HG03520 (cell line): Measurements from ENCODE around the gene PAK4.
"Not testable (repeated sequence)": the region's sequence is repeated elsewhere in the genome, so short reads cannot be mapped to it uniquely, and the experiment has no call there.

Experiments used
- ATAC-seq: cut with Tn5 transposase; IDR thresholded peaks from one replicate; pipeline ENCODE4 v1.9.1; 2021; ENCODE audit warnings: mild to moderate bottlenecking, moderate library complexity; ENCODE audit not compliant: unreplicated experiment

The PAK4 gene

DNA sequence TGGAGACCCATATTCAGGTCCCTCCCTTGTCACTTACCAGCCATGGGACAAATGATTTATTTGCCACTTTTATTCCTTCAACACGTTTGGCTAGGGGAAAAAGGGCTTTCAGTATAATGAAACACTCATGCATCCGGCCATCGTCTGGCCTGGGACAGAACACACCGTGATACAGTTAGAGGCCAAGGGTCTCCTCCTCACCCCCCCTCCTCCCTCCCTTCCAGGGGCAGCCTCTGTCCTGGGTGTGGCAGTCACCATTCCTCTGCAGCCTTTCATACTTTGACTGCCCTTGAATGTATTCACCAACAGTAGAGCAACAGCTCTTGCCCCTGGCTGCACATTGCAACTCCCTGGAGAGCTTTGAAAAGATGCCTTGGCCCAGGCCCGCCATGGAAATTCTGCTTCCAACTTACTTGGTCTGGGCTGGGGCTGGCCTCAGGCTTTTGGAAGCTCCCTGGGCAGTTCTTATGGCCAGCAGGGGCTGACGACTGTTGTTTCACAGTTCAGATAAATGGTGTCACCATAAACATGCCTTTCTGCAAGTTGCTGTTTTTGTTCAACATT, 3.0 kb downstream of the PAK4 start:
- no peak for ATAC-seq

DNA sequence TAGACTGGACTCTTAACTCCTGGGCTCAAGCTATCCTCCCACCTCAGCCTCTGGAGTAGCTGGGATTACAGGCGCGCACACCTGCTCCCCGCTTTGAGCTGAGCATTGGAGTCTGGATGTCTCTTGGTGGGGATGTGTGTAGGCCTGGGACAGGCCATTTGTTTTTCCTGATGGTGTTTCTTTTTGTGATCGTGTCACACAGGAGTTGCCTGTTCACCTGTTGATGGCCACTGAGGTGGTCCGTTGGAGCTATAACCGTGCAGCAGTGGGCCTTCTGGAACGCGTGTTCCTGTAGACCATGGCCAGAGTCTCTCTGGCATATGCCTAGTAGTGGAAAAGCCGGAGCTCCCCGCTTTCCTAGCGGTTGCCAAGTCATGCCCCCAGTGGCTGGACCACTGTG, 3.5 kb downstream of the PAK4 start:
- ATAC-seq: no peak

DNA sequence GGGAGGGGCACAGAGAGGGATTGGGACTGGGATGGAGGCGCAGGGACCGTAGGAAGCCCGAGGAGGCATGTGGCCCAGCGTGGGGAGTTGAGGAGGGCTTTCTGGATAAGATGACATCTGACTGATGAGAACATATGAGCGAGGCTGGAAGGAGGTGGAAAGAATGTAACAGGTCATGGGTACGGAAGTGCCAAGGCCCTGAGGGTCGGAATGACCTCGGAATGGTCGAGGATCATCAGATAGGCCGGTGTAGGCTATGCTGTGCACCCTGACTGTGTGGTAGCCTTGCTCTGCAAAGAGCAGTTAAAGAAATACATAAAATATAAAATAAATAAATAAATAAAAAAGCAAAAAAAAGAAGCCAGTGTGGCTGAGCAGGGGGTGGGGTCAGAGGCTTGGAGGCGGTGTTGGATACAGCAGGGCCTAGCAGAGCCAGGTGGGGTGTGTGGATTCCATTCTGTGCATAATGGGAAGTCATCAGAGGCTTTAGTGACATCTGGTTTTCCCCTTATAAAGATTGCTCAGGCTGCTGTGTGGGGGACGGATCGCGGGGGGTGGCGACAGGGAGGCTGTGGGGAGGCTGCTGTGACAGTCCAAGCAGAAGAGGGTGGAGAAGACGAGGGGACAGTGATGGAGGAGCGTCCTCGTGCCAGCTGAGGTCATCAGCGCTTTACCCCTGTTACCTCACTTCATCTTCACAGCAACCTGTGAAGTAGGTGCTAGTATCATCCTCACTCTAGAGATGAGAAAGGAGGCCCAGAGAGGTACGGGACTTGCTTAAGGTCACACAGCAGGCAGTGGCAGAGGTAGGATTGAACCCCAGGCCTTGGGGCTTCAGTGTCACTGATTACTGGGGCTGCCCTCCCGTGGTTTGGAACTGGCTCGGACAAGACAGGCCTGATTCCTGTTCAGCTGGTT, 5.0 kb downstream of the PAK4 start:
- no peak for ATAC-seq

DNA sequence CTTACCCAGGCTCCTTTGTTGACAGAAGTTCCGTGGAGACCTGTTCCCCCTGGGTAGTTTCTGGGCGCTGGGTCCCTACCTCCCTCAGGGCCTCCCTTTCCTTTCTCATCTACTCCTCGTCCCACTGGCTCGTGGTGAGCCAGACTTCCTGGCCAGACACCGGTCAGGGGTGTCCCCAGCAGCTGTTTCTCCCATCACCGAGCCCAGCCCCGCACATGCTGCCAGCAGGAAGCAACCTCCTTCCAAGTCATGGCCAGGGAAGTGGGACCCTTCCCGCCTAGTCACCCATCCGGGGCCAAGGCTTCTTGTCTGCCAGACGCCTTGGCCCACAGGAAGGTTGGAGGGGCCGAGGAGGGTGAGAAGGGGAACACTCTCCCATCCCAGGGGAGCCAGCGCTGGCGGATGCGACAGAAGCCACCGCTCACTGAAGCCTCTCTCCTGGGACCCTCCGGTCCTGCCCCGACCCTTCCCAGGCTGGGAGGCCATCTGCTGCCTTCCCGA, 5.7 kb downstream of the PAK4 start:
- ATAC-seq: no peak

DNA sequence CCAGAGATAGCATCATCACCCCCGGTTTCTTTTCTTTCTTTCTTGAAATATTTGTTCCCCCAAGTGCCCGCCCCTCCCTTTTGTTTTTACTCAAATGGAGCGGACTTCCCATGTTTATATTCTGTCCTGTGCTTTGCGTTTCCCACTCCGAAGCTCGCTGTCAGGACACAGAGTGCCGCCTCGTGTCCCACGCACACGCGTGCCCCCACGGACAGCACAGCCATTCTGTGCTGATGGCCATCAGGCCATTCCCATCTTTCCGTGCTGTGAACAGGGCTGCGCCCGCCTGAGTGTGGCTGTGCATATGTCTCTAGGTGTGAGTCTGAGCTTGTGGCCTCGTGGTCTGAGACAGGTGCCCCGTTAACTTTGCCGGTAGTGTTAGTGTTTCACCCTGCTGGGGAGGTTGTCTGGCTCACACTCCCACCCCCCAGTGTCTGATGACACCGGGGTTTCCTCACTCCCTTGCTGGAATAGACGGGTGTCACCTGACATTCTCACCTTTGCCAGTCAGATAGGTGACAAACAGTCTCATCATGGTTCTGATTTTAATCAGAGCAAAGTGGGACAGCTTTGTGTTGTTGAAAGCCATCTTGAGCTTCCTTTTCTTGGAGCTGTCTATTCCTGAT, 6.9 kb downstream of the PAK4 start:
- no peak for ATAC-seq

DNA sequence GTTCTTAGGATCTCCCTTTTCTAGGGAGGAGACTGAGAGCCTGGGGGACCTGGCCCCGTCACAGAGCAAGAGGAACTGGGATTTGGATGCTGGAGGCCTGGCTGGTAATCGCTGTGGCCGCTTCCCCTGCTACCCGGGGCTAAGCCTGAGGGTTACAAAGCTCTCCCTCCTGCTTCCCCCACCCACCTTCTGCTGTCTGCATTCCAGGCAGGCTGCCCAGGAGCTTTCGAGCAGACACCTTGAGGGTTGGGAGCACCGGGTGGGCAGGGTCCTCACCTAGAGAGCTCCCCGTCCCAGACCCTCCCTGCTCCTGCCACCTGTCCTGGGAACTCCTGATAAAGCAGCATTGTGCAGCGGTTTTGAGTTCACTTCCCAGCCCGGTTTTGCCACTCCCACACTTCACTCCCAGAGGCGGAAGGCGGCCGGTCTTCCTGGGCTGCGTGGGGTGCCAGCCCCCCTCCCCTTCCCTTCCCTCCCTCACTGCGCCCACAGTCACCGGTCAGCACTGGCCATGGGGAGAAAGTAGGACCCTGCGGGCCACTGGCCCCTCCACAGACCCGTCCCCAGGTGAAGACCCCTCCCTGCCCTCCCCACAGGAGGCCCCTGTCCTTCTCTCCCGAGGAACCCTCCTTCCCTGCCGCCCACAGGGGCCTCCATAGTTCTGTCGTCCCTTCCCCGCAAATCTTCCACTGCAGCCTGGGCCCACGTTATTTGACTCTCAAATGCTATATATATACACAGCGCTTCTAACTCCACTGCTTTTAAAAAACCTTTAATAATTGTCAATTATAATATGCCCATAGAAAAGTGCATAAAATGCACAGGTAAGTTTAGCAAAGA, 8.1 kb downstream of the PAK4 start:
- no peak for ATAC-seq

DNA sequence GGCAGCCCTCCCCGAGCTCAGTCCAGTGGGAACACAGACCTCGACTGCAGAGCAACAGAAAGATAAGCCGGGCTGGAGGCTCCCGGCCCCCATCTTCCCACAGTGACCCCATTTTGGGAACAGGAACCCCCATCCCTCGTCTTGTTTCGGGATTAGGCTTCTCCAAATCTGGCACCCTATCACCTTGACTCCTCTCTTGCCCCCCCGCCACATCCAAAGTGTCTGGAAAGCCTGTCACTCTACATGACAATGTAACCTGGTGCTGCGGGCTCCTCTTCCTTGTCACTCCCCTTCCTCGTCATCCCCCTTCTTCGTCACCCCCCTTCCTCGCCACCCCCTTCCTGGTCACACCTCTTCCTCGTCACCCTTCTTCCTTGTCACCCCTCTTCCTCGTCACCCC, 10.1 kb downstream of the PAK4 start:
- ATAC-seq: no peak

DNA sequence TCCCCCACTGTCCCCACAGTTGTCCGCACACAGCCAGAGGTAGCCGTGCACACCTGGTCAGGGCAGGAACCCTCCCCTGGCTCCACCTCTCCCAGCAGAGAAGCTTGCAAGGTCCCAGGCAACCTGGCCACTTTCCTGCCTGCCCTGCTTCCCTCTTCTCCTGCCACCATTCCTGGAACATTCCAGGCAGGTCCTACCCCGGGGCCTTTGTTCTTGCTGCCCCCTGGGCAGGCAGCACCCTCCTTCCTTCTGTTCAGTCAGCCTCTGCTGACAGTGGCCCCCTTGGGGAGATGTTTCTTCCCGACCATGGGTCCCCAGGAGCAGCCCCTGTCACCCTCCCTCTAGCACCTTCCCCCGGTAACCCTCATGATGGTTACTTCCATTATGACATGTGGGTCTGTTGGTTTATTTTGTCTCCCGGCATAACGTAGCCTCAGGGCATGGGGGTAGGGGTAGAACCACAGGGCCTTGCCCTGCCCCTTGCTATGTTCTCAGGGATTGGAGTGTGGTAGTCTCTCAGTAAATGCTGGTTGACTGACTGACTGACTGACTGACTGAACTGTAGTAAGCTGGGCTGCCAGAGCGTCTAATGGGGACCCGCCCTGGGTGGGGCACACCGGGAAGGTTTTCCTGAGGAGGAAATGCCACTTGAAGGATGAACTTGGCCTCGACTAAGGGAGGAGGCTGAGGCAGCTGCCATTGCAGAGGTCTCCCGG, 10.8 kb downstream of the PAK4 start:
- ATAC-seq: no peak

DNA sequence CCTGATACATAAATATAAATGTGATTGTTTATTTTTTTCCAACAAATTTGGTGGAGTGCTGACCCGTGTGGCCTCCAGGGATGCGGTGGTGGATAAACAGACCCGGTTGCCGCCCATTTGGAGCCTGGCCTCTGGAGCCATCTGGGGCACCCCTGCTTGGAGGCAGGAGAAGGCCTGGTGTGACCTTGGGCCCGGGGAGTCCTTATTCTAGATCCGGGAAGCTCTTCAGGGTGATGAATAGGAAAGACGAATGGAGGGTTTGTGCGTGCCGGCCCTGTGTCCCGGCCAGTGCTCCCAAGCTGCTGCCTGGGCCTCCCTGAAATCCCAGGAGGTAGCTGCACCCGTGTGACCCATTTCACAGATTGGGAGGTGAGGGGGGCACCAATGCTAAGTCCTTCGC, 11.5 kb downstream of the PAK4 start:
- no peak for ATAC-seq

DNA sequence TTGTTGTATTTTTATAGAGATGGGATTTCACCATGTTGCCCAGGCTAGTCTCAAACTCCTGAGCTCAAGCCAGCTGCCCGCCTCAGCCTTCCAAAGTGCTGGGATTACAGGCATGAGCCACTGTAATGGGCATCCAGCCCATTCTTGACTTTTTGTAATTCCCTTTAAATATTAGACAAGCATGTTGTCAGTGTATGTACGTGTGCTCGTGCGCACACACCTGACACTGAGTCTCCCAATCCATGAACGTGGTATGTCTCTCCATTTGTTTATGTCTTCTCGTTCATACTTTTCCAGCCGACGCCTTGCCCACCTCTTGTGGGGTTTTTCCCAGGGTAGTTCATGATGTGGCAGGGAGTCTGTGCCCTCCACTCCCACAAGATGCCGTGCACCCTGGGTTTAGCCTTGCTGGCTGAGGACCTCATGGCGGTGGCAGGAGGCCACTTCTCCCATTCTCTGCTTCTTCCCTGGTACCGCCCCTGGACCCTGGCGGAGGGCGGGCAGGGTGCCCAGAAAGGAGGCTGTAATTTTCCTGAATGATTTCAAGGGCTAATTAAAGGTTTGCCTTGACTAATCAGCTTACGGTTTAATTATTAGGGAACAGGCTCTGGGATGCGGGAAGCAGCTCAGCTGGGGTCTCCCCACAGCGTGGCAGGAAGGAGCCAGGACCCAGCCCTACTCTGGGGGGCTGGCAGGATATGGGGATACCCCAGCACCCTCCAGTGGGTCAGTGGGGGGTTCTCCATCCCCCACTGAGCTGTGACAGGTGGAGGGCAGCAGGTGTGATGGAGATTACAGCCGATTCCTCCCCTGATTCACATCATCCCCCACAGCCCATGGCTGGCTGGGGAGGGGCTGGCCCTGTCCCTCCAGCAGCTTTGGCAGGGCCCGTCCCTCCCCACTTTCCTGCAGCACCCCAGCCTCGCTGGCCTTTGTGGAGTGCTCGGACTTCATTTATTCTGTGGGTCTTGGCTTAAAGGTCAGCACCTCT, 12.9 kb downstream of the PAK4 start:
- ATAC-seq: no peak

DNA sequence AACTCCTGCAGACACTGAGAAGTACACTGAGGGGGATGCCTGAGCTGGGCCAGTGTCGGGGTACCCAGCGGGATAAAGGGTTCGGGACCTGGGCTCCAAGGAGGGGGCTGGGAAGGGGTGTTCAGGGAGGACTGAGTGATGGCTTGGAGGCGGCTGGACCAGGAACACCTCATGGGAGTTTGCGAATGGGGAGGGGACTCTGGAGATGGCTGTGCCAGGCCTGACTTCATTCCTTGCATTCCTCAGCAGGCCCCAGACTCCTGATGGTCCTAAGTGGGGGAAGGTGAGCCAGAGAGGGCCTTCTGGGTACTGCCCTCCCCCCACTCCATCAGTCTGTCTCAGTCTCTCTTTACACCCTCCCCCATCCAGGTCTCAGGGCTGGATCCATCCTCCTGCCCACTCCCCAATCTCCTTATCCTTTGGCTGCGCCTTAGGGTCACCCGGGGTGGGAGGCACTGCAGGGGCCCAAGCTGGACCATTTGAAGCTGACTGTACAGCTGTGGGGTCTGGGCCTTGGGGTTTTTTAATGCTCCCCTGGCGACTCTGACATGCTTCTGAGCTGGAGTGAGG, 13.8 kb downstream of the PAK4 start:
- no peak for ATAC-seq

DNA sequence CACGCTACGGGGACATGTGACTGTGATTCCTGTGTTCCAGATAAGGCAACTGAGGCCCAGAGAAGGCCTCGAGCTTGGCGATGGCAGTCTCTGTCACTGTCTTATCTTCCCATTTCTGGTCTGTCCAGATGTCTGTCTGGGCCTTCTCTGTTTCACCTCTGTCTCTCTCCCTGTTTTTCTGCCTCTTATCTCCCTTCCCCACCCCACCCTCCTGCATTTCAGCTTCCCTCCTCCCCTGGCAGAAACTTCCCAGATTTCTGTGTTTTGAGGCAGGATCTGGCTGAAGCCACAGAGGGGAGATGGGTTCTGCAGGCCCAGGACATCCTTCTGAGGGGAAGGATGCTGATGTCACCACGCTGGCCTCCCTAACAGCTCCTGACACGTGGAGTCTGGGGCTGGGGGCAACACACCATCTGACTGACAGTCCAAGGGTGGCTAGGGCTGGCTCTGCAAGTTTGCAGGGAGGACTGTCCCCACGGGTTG, 14.4 kb downstream of the PAK4 start:
- ATAC-seq: no peak

DNA sequence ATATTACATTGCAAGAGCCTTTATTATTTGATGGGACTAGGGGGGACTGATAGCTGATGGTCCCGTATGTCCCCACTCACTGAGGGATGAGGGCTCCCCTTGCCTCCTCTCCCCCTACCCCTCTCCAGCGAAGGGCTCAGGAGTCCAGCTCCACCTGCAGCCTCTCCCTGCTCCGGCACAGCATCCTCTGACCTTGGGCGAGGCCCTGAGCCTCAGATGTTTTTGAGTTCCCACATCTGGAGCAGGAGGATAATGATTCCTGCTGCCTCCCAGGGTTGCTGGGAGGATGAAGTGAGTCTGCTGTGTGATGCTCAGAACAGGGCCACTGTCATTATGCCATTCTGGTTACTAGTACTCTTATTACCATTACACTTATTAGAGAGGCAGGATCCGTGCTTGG, 15.0 kb downstream of the PAK4 start:
- no peak for ATAC-seq

DNA sequence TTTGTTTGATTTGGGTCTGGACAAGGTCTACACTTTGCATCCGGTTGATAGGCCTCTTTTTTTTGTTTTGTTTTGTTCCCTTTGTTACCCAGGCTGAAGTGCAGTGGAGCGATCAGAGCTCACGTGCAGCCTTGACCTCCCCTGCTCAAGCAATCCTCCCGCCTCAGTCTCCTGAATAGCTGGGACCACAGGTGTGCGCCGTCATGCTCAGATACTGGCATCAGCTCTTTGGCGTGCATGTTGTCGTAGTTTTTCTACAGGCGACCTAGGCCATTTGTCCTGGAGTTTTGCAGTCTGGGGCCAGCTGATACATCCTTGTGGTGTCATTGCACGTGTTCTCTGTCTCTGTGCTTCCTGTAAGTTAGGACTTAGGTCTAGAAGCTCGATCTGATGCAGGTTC, 16.3 kb downstream of the PAK4 start:
- ATAC-seq: no peak

DNA sequence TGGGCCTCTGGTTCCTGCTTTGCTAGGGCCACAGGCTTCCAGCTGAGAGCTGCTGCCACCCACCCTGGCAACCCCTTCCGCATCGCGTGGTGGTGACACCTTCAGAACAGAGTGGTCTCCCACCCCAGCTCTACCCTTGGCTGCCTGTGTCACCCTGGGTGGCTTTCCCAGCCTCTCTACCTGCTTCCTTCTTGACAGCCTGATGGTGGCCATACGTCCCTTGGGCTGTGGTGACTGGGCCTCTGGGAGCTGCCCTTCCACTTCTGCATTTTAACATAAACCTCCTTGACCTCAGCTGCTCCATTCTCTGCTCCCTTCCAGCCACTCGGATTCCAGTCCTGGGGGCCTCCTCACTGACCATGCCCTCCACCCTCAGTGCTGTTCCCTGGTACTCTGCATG, 17.0 kb downstream of the PAK4 start:
- ATAC-seq: no peak

DNA sequence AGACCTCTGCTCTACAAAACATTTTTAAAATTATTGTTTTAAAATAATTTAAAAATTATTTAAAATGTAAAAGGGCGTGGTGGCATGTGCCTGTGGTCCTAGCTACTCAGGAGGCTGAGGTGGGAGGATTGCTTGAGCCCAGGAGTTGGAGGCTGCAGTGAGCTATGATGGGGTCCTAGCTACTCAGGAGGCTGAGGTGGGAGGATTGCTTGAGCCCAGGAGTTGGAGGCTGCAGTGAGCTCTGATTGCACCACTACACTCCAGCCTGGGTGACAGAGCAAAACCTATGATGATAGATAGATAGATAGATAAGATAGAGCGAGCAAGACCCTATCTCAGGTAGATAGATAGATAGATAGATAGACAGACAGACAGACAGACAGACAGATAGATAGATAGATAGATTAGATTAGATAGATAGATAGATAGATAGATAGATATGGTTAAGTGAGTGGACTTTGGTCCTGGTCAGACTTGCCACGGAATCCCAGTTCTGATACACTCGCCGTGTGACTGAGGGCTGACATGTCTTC, 18.2 kb downstream of the PAK4 start:
- ATAC-seq: not testable (repeated sequence)

DNA sequence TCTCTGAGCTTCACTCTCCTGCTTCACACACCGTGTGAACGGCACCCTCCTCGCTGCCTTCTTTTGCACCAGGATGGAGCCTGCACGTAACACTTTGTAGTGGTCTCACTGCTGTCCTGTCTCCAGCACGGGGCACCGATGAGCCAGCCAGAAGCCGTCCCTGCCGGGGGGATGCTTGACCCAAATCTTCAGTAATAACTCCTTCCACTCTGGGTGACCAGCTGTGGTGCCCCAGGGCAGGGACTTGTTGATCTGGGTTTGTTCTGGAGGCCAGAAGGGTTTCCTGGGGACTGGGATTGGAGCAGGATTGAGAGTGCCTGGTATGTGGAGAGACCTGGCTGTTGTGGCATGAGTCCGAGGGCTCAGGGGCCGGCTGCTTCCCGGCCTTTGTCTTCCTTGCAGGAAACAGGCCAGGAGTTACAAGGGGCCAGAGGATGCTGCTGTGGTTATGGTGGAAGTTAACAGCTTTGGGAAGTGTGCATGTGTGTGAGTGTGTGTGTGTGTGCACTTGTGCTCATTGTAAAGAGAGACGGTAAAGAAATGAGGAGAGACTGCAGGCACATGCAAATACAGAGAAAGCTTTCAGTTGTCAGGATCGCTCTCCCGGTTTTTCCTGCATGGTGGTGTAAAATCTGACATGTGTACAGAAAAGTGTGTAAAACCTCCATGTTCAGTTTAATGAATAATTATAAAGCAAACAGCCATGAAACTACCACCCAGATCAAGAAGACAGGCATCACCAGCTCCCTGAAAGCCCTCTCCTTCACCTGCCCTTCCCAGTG, 18.9 kb downstream of the PAK4 start:
- ATAC-seq: no peak
